Measurements from ENCODE around the gene SLC9A4.

DNA sequence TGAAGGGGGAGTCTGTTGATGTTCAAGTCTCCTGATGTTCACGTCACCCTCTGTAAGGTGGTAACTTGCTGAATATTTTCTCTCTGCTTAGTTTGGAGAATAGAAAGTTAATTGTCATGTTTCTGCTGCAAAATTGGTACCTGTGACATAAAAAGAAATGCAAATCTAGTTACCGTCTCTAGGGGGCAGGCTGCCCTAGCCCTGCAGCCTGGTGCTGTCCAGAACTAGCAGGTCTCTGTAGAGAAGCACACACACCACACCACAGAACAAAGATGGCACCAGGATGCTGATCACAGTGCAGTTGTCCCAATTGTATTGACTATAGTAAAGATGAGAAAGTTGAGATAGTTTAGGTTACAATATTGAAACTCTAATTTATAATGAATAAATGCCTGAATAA, 47.0 kb downstream of the SLC9A4 start:
- TF ChIP-seq, protein P1, sequence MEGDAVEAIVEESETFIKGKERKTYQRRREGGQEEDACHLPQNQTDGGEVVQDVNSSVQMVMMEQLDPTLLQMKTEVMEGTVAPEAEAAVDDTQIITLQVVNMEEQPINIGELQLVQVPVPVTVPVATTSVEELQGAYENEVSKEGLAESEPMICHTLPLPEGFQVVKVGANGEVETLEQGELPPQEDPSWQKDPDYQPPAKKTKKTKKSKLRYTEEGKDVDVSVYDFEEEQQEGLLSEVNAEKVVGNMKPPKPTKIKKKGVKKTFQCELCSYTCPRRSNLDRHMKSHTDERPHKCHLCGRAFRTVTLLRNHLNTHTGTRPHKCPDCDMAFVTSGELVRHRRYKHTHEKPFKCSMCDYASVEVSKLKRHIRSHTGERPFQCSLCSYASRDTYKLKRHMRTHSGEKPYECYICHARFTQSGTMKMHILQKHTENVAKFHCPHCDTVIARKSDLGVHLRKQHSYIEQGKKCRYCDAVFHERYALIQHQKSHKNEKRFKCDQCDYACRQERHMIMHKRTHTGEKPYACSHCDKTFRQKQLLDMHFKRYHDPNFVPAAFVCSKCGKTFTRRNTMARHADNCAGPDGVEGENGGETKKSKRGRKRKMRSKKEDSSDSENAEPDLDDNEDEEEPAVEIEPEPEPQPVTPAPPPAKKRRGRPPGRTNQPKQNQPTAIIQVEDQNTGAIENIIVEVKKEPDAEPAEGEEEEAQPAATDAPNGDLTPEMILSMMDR (IDR thresholded peaks at IDR 0.05): peak; percentile 16 to 48
- TF ChIP-seq POLR2A (IDR thresholded peaks at IDR 0.05) (no peak), EP300 (IDR thresholded peaks at IDR 0.05) (no peak)
